ENCODE data around the gene LRRC8D.

The LRRC8D gene

DNA sequence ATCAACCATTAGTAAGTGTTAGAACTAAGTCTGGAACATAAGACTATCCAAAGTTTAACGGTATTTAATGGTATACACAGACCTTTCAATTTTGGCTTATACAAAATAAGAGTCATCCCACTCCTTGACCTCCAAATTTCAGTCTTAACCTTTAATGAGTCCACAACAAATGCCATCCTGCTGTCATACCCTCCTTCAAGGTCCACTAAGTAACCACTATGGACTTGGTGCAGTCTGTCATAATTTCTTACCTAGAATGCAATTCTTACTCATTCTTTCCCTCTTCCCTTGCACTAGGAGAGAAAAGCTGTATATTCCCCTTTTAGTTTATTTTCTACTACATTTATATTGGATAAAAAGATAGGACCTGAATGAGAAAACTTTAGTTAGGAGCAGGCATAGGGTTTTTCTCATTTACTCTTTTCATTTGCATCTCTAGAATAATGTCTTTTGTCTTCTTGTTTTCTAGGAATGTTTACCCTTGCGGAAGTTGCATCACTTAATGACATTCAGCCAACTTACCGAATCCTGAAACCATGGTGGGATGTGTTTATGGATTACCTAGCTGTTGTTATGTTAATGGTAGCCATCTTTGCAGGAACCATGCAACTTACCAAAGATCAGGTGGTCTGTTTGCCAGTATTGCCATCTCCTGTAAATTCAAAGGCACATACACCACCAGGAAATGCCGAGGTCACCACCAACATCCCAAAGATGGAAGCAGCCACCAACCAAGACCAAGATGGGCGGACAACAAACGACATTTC is 111.9 kb downstream of the LRRC8D start:
- Histone ChIP-seq H3K36me3 (replicated peaks in 1 of 2; ENCODE audit: control insufficient read depth in 2 of 2, insufficient read depth in 2 of 2, low read length in 2 of 2) (peaks cover 14 to 88% of the 10 kb centered on the region in 2 donors), H3K23ac (ENCODE audit: low read depth, low read length, poor library complexity) (no peak overlapping the region), H3K9ac (ENCODE audit: low read depth, low read length, poor library complexity) (no peak overlapping the region), H4K8ac (ENCODE audit: low read depth, low read length) (no peak overlapping the region), H3K18ac (ENCODE audit: low read length) (no peak overlapping the region), H3K14ac (ENCODE audit: low read length) (no peak overlapping the region), H2BK15ac (ENCODE audit: low read length) (no peak overlapping the region), H2AK5ac (ENCODE audit: low read depth, low read length) (no peak overlapping the region), H3K27ac (replicated peaks; ENCODE audit: low read length) (no peak overlapping the region), H2AFZ (ENCODE audit: low read length) (no peak overlapping the region), H2BK5ac (ENCODE audit: low read length) (no peak overlapping the region), H3K4ac (ENCODE audit: low read length) (no peak overlapping the region), H3K27me3 (ENCODE audit: control insufficient read depth in 3 of 3, insufficient read depth in 3 of 3, low read depth in 1 of 3, low read length in 3 of 3) (no peaks in the 10 kb centered on the region), H3K9me3 (replicated peaks in 1 of 2; ENCODE audit: control insufficient read depth in 2 of 2, insufficient read depth in 1 of 2, low read depth in 1 of 2, low read length in 2 of 2) (peaks cover 0 to 9% of the 10 kb centered on the region in 2 donors), H4K91ac (ENCODE audit: low read depth, low read length, poor library complexity) (no peak overlapping the region), H3K4me3 (ENCODE audit: low read length in 2 of 2) (no peak overlapping the region), H3K4me1 (ENCODE audit: control insufficient read depth in 2 of 2, insufficient read depth in 1 of 2, low read depth in 1 of 2, low read length in 2 of 2) (peaks cover 2 to 3% of the 10 kb centered on the region in 2 donors), H2BK120ac (ENCODE audit: low read depth, low read length) (no peak overlapping the region), H3K4me2 (ENCODE audit: insufficient read depth, low read length, poor library complexity, severe bottlenecking) (no peak overlapping the region), H3K79me1 (ENCODE audit: low read depth, low read length) (no peaks in the 10 kb centered on the region), H2BK12ac (ENCODE audit: low read length) (no peak overlapping the region)
- no peak for DNase-seq (ENCODE audit: low spot score)
- no CpG with 5 or more reads among the region's 6 CpGs for WGBS, 2 donors (ENCODE audit: extremely low coverage in 2 of 2, insufficient read length in 2 of 2, insufficient replicate concordance in 1 of 2)

DNA sequence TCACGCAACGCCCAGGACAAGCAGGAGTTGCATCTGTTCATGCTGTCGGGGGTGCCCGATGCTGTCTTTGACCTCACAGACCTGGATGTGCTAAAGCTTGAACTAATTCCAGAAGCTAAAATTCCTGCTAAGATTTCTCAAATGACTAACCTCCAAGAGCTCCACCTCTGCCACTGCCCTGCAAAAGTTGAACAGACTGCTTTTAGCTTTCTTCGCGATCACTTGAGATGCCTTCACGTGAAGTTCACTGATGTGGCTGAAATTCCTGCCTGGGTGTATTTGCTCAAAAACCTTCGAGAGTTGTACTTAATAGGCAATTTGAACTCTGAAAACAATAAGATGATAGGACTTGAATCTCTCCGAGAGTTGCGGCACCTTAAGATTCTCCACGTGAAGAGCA is 113.6 kb downstream of the LRRC8D start:
- Histone ChIP-seq H2BK12ac (ENCODE audit: low read length) (no peak overlapping the region), H3K4me3 (ENCODE audit: low read length in 2 of 2) (no peak overlapping the region), H2AK5ac (ENCODE audit: low read depth, low read length) (no peak overlapping the region), H4K8ac (ENCODE audit: low read depth, low read length) (no peak overlapping the region), H3K4me2 (ENCODE audit: insufficient read depth, low read length, poor library complexity, severe bottlenecking) (no peak overlapping the region), H3K27ac (replicated peaks; ENCODE audit: low read length) (no peak overlapping the region), H3K9ac (ENCODE audit: low read depth, low read length, poor library complexity) (no peak overlapping the region), H3K79me1 (ENCODE audit: low read depth, low read length) (no peaks in the 10 kb centered on the region), H3K23ac (ENCODE audit: low read depth, low read length, poor library complexity) (no peak overlapping the region), H3K27me3 (ENCODE audit: control insufficient read depth in 3 of 3, insufficient read depth in 3 of 3, low read depth in 1 of 3, low read length in 3 of 3) (no peaks in the 10 kb centered on the region), H4K91ac (ENCODE audit: low read depth, low read length, poor library complexity) (no peak overlapping the region), H3K9me3 (replicated peaks in 1 of 2; ENCODE audit: control insufficient read depth in 2 of 2, insufficient read depth in 1 of 2, low read depth in 1 of 2, low read length in 2 of 2) (peaks cover 0 to 3% of the 10 kb centered on the region in 2 donors), H3K14ac (ENCODE audit: low read length) (no peak overlapping the region), H2BK120ac (ENCODE audit: low read depth, low read length) (no peak overlapping the region), H2BK5ac (ENCODE audit: low read length) (no peak overlapping the region), H2BK15ac (ENCODE audit: low read length) (no peak overlapping the region), H3K36me3 (replicated peaks in 1 of 2; ENCODE audit: control insufficient read depth in 2 of 2, insufficient read depth in 2 of 2, low read length in 2 of 2) (peaks cover 14 to 76% of the 10 kb centered on the region in 2 donors), H3K4me1 (ENCODE audit: control insufficient read depth in 2 of 2, insufficient read depth in 1 of 2, low read depth in 1 of 2, low read length in 2 of 2) (peaks cover 4 to 20% of the 10 kb centered on the region in 2 donors), H3K18ac (ENCODE audit: low read length) (no peak overlapping the region), H3K4ac (ENCODE audit: low read length) (no peak overlapping the region), H2AFZ (ENCODE audit: low read length) (no peak overlapping the region)
- DNase-seq (ENCODE audit: low spot score) = no peak
- no CpG with 5 or more reads among the region's 11 CpGs for WGBS, 2 donors (ENCODE audit: extremely low coverage in 2 of 2, insufficient read length in 2 of 2, insufficient replicate concordance in 1 of 2)

DNA sequence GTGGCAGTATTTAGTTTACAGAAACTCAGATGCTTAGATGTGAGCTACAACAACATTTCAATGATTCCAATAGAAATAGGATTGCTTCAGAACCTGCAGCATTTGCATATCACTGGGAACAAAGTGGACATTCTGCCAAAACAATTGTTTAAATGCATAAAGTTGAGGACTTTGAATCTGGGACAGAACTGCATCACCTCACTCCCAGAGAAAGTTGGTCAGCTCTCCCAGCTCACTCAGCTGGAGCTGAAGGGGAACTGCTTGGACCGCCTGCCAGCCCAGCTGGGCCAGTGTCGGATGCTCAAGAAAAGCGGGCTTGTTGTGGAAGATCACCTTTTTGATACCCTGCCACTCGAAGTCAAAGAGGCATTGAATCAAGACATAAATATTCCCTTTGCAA is 114.4 kb downstream of the LRRC8D start:
- DNase-seq (ENCODE audit: low spot score) = no peak
- Histone ChIP-seq H2AK5ac (ENCODE audit: low read depth, low read length) (no peak overlapping the region), H3K14ac (ENCODE audit: low read length) (no peak overlapping the region), H3K23ac (ENCODE audit: low read depth, low read length, poor library complexity) (no peak overlapping the region), H3K36me3 (replicated peaks in 1 of 2; ENCODE audit: control insufficient read depth in 2 of 2, insufficient read depth in 2 of 2, low read length in 2 of 2) (peaks cover 14 to 73% of the 10 kb centered on the region in 2 donors), H4K8ac (ENCODE audit: low read depth, low read length) (no peak overlapping the region), H2BK12ac (ENCODE audit: low read length) (no peak overlapping the region), H3K9ac (ENCODE audit: low read depth, low read length, poor library complexity) (no peak overlapping the region), H4K91ac (ENCODE audit: low read depth, low read length, poor library complexity) (no peak overlapping the region), H2AFZ (ENCODE audit: low read length) (no peak overlapping the region), H3K79me1 (ENCODE audit: low read depth, low read length) (no peaks in the 10 kb centered on the region), H3K9me3 (replicated peaks in 1 of 2; ENCODE audit: control insufficient read depth in 2 of 2, insufficient read depth in 1 of 2, low read depth in 1 of 2, low read length in 2 of 2) (peaks cover 0 to 3% of the 10 kb centered on the region in 2 donors), H3K18ac (ENCODE audit: low read length) (no peak overlapping the region), H3K4me3 (ENCODE audit: low read length in 2 of 2) (no peak overlapping the region), H2BK15ac (ENCODE audit: low read length) (no peak overlapping the region), H3K27me3 (ENCODE audit: control insufficient read depth in 3 of 3, insufficient read depth in 3 of 3, low read depth in 1 of 3, low read length in 3 of 3) (no peaks in the 10 kb centered on the region), H3K4ac (ENCODE audit: low read length) (no peak overlapping the region), H2BK120ac (ENCODE audit: low read depth, low read length) (no peak overlapping the region), H3K4me1 (ENCODE audit: control insufficient read depth in 2 of 2, insufficient read depth in 1 of 2, low read depth in 1 of 2, low read length in 2 of 2) (peaks cover 10 to 26% of the 10 kb centered on the region in 2 donors), H3K27ac (replicated peaks; ENCODE audit: low read length) (no peak overlapping the region), H2BK5ac (ENCODE audit: low read length) (no peak overlapping the region), H3K4me2 (ENCODE audit: insufficient read depth, low read length, poor library complexity, severe bottlenecking) (no peak overlapping the region)
- no CpG with 5 or more reads among the region's 4 CpGs for WGBS, 2 donors (ENCODE audit: extremely low coverage in 2 of 2, insufficient read length in 2 of 2, insufficient replicate concordance in 1 of 2)

DNA sequence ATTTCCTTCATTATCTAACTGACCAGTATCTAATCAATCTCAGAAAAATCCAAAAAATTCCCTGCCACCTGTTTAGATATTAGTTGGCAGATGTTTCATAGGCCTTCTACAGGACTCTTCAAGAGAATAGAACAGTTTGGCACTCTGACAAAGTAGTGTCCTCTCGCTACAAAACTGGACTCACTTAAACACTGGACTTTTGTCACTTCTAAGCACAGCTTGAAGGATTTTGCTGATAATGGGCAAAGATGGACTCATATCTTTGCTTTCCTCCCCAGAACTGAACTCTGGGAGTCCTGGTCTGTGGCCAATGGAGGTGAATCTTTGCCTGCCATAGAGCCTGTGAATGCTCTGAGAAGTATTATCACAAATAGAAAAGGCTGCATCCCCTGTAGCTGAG is 115.9 kb downstream of the LRRC8D start:
- WGBS, 2 donors (ENCODE audit: extremely low coverage in 2 of 2, insufficient read length in 2 of 2, insufficient replicate concordance in 1 of 2) = no CpG with 5 or more reads among the region's 1 CpG
- H3K9ac ChIP-seq (ENCODE audit: low read depth, low read length, poor library complexity) = no peak overlapping the region
- H3K79me1 ChIP-seq (ENCODE audit: low read depth, low read length) = no peaks in the 10 kb centered on the region
- H3K4me1 ChIP-seq (ENCODE audit: control insufficient read depth in 2 of 2, insufficient read depth in 1 of 2, low read depth in 1 of 2, low read length in 2 of 2) = peaks cover 15 to 36% of the 10 kb centered on the region in 2 donors
- H2BK15ac ChIP-seq (ENCODE audit: low read length) = no peak overlapping the region
- H3K4ac ChIP-seq (ENCODE audit: low read length) = no peak overlapping the region
- H2BK12ac ChIP-seq (ENCODE audit: low read length) = no peak overlapping the region
- H3K23ac ChIP-seq (ENCODE audit: low read depth, low read length, poor library complexity) = no peak overlapping the region
- no peak overlapping the region for H2BK120ac ChIP-seq (ENCODE audit: low read depth, low read length)
- no peak for DNase-seq (ENCODE audit: low spot score)
- H3K18ac ChIP-seq (ENCODE audit: low read length) = no peak overlapping the region
- H3K4me2 ChIP-seq (ENCODE audit: insufficient read depth, low read length, poor library complexity, severe bottlenecking) = no peak overlapping the region
- H2BK5ac ChIP-seq (ENCODE audit: low read length) = no peak overlapping the region
- H4K91ac ChIP-seq (ENCODE audit: low read depth, low read length, poor library complexity) = no peak overlapping the region
- H2AK5ac ChIP-seq (ENCODE audit: low read depth, low read length) = no peak overlapping the region
- H3K9me3 ChIP-seq (replicated peaks in 1 of 2; ENCODE audit: control insufficient read depth in 2 of 2, insufficient read depth in 1 of 2, low read depth in 1 of 2, low read length in 2 of 2) = no peaks in the 10 kb centered on the region
- peaks cover 14 to 63% of the 10 kb centered on the region in 2 donors for H3K36me3 ChIP-seq (replicated peaks in 1 of 2; ENCODE audit: control insufficient read depth in 2 of 2, insufficient read depth in 2 of 2, low read length in 2 of 2)
- H3K14ac ChIP-seq (ENCODE audit: low read length) = no peak overlapping the region
- no peak overlapping the region for H2AFZ ChIP-seq (ENCODE audit: low read length)
- no peak overlapping the region for H3K4me3 ChIP-seq (ENCODE audit: low read length in 2 of 2)
- H4K8ac ChIP-seq (ENCODE audit: low read depth, low read length) = no peak overlapping the region
- H3K27ac ChIP-seq (replicated peaks; ENCODE audit: low read length) = no peak overlapping the region
- H3K27me3 ChIP-seq (ENCODE audit: control insufficient read depth in 3 of 3, insufficient read depth in 3 of 3, low read depth in 1 of 3, low read length in 3 of 3) = no peaks in the 10 kb centered on the region
